D721Med (cell line): ENCODE results near the gene UBE2O.

Source experiments
- DNase-seq: peaks from one replicate; pipeline ENCODE4 v3.0.0; 2011; ENCODE audit warnings: low spot score; ENCODE audit not compliant: insufficient read length
- FAIRE-seq: peaks from 2 replicates; lab custom pipeline; 2011; peaks lifted over from hg19 to GRCh38; lab: Jason Lieb, UNC
- TF ChIP-seq, protein P1 (sequence below): IDR thresholded peaks from 2 replicates; pipeline ENCODE4 v1.5.1; 2012; ENCODE audit warnings: mild to moderate bottlenecking, control low read depth; ENCODE audit not compliant: insufficient read depth; ENCODE audit errors: missing control alignments

UBE2O gene

DNA sequence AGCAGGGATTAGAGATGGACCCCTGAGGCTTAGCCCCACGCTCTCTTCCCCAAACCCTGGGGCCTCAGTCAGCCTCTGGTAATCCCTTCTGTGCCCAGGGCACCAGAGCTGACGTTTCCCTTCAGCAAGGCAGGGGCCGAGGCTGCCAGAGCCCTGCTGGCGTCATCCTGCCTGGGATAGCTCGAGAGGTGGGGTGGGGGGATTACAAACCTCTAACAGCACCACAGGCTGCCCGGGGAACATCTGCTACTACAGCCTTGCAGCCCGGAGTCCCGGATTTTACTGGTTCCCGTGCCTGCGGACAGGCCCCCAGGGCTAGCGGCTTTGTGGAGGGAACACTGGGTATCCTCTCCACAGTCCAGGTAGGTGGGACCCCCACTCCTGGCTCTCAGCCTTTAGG, 14.4 kb upstream of the UBE2O start, which contains the start of gene AANAT:
Gene AANAT (plus strand): TSS at position 238 of the 400 bp plus-strand sequence. CDS start 1,144 bp downstream, outside the sequence.
- TF ChIP-seq, protein P1, sequence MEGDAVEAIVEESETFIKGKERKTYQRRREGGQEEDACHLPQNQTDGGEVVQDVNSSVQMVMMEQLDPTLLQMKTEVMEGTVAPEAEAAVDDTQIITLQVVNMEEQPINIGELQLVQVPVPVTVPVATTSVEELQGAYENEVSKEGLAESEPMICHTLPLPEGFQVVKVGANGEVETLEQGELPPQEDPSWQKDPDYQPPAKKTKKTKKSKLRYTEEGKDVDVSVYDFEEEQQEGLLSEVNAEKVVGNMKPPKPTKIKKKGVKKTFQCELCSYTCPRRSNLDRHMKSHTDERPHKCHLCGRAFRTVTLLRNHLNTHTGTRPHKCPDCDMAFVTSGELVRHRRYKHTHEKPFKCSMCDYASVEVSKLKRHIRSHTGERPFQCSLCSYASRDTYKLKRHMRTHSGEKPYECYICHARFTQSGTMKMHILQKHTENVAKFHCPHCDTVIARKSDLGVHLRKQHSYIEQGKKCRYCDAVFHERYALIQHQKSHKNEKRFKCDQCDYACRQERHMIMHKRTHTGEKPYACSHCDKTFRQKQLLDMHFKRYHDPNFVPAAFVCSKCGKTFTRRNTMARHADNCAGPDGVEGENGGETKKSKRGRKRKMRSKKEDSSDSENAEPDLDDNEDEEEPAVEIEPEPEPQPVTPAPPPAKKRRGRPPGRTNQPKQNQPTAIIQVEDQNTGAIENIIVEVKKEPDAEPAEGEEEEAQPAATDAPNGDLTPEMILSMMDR: no peak
- DNase-seq (peak; percentile 77), FAIRE-seq (no peak)

DNA sequence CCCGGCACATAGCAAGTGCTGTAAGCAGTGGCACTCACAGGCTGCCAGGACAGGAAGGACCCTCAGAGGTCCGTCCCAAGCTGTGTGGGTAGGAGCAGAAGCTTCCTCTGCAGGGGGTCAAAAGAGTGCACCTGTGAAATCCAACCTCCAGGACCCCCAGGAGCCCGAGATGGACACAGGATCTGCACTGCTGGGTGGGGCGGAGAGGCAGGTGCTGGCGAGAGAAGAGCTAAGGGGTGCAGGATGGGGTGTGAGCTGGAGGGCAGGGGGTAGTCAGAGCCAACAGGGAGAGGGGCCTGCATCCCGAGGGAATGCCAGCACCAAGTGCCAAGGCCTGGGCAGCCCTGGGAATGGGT, 13.8 kb upstream of the UBE2O start:
- DNase-seq: no peak
- FAIRE-seq: no peak
- TF ChIP-seq, protein P1: no peak

DNA sequence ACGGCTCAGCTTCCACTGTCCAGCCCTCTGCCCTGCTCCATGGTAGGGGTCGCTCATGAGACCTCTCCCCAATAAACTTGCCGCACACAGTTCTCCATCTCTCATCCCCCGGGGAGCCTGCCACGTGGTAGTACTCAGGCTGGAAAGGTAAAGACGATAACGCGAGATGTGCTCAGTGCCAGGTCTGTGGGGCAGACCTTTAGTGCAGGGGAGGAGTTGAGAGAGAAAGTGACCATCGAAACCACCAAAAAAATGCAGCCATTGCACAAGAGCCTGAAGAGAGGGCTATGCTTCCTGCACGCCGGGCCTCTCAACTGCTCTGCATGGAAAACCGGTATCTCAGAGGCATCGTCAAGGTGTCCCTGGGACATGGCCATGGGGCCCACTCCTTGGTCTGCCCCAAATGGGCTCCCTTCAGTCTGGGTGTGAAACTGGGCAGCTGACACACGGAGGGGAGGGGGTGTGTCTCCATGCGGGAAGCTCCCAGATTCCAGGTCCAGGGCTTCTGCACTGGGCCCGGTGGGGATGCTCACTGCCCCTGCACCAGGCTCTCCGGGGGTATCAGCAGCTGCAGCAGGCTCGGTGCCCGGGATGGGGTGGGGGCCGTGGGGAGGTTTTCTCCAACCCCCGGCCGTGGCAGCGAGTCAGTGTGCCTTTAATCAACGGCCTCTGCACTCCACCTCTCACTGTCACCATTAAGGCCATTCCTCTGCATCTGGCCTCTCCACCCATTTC, 9.8 kb upstream of the UBE2O start:
- DNase-seq (no peak), FAIRE-seq (no peak)
- TF ChIP-seq, protein P1: no peak

DNA sequence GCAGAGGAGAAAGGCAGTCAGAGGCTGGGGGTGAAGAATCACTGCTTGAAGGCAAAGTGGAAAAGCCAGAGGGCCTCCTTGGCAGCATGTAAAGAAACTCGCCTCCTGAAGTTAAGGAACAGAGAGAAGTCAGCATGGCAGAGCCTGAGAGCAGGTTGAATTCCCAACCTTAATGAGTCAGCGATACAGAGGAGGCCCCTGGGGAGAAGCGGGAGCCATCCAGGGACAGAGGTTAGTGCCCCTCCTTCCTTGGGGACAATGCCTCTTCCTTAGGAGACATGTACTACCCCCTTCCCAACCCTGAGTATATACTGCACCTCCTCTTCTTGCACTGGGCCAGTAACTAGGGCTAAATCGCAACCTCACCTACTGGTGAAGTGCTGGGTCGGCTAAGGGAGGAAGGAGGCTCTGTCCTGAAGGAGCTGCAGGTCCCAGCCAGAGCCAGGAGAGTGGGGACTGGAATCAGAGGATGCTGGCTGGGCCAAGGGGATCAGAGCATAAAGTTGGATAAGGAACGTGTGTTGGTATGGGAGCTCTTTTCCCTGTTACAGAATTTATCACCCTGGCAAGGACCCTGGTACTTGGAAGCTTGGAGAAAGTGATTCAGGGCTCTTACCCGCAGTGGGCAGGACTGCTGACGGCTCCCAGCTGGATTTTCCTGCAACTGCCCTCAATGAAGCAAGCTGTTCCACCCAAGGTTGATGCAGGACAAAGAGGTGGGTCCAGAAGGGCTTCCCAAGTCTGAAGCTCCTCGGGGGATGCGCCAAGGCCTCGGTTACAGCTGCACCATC, 9.0 kb upstream of the UBE2O start:
- TF ChIP-seq, protein P1: no peak
- DNase-seq: no peak

DNA sequence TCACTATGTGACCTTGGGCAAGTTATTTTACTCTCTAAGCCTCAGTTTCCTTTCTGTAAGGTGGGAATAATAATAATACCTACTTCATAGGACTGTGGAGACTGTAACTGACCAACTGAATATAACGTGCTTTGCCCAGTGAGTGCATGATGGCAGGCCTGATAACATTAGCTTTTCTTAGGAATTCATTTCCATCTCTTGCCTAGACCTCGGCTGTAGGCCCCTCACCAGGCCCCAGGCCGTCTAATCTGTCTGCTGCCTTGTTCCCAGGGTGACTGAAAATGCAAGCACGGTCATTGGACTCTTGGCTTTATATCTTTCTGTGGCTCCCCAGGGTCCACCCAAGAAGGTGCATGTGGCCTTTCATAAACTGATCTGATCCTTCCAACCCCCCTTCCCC, 6.7 kb upstream of the UBE2O start:
- FAIRE-seq: no peak
- TF ChIP-seq, protein P1: no peak
- no peak for DNase-seq

More for the DNA sequence above, 9.0 kb upstream of the UBE2O start:
- no peak for FAIRE-seq

DNA sequence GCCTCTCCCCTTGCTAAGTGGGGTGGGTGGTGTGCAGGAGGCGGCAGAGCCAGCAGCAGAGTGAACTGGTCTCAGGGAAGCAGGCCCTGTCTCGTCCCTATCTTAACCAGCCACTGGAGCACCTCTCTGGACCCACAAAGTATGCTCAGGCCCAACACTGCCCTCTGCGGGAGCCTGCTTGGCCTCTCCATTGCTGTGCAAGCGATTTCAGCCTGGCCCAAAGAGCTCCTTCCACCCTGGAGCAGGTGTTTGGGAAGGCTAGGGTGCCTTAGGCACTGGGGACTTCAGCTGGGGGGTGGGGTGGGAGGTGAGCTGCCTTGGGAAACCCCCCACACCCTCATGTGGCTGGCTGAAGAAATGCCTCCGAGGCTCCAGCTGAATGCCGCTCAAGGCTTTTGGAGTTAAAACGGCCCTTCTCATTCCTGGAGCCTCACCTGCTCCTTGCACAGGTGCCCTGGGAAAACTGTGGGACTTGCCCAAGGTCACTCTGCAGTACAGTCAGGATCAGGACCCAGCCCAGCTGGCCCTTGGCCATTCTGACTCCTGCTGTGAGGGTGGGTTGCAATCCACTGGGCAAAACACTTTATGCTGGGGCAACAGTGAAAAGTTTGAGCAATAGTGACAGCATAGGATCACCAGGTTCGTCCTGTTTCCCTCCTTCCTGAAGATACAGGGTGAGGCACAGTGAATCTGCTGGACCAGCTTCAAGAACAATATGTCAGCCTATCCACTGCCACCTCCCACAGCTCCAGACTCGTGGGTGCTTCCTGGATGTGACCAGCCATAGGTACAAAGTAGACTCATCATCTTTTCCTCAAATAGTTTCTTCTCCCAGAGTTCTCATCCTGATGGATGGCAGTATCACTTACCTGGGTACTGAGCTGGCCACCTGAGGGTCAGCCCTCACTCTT, 5.9 kb upstream of the UBE2O start:
- no peak for FAIRE-seq
- TF ChIP-seq, protein P1: peak; percentile 75
- DNase-seq: no peak
